Activated CD4-positive, CD25-positive, alpha-beta regulatory T cell (primary cell): ENCODE measurements around the gene FSCN2.

Experiments used
- DNase-seq, 4 experiments: peaks; one replicate each; lab custom pipeline; 2025; lab: John Stamatoyannopoulos, UW

Gene FSCN2

GRCh38 chr17:81527591-81528383 is at the start of gene FSCN2:
Gene FSCN2 (plus strand): TSS chr17:81528377. CDS start chr17:81528532, 155 bp downstream.
- DNase-seq = no peak

GRCh38 chr17:81479175-81480071 is 48.8 kb upstream of the FSCN2 start:
- no peak for DNase-seq

GRCh38 chr17:81480140-81481072 is 47.8 kb upstream of the FSCN2 start:
- no peak for DNase-seq

- peak in 3 of 4 experiments; percentile 13 to 25 (median 21) for DNase-seq
These were observed 46.9 kb upstream of the FSCN2 start for GRCh38 chr17:81481073-81481799.

DNA sequence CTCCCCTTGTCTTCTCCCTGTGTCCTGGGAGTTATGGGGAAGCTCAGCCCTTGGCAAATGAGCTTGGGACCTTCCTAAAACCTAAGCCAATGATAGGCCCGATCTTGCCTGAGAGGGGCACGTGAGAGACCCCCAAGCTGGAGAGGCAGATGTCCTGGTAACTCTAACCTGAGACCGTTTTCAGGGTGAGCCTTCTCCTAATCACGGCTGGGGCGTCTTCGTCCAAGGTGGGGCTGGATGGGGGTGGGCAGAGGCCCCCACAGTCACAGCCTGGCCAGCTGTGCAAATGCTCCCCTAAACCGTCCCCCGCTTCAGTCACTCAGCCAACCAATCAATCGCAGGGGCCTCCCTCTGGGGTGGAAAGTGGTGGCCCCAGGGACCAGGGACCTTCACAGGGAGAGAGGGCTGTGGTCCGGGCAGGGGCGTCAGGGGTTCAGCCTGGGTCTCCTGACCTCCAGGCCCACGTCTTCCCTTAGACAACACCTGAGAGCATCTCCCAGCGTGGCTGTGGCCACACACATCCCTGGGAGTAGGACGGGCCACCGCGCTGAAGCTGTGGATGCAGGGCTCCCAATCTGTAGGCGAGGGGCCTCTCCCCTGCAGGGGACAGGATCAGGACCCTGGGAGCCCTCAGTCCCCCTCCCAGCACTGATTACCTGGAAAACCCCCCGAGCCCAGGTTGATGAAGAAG is 46.2 kb upstream of the FSCN2 start:
- no peak for DNase-seq

DNA sequence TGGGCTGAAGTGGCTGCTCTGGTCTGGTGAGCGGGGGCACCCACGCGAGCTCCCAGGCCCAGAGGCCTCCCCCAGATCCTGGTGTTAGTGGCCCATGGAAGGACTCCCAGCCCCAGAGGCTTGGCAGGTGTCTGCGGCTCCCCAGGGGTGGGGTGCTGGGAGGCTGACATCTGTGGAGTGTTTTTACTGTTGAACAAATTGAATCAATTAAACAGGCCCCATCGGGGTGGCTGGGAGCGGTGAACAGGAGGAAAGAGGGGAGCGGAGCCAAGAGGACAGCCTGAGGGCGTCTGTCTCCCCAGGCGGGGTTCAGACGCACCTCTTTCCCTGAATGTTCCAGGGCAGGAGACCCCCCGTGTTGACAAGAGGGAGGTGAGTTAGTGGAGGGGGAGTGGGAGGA is 45.5 kb upstream of the FSCN2 start:
- DNase-seq = no peak

GRCh38 chr17:81483085-81483861 is 44.9 kb upstream of the FSCN2 start:
- no peak for DNase-seq

GRCh38 chr17:81483862-81484194 is 44.3 kb upstream of the FSCN2 start:
- DNase-seq = no peak

DNA sequence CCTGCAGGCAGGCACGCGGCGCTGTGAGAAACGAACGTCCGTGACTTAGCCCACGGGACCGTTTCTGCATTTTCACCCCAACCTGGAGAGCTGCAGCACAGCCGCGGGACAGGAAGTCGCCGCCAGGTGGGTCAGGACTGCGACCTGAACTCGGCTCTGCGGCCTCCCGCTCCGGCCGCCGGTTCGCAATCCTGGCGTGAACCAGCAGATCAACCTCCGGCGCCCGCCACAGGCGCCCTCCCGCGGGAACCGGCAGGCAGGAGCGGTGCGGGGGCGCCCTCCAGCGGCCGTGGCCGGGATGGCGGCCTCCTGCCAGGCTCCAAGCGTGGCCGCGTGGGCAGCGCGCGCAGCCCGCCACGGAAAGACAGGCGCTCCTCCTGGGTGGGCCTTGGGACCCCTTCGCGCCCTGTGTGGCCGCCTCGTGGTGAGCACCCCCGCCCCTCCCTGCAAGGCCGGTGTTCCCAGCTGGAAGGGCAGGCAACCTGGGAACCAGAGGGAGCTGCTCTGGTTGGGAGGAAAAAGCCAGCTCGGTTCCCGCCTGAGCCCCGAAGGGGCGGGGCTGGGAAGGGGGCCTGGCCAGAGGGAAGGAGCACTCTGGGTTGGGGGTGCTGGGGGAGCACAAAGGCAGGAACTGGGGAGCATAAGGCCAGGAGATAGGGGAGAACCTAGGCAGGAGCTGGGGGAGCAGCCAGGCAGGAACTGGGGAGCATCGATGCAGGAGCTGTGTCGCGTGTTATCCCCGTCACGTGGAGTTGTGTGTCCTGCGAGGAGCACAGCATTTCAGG is 43.8 kb upstream of the FSCN2 start:
- DNase-seq = peak; percentile 79 to 86 (median 82)

DNA sequence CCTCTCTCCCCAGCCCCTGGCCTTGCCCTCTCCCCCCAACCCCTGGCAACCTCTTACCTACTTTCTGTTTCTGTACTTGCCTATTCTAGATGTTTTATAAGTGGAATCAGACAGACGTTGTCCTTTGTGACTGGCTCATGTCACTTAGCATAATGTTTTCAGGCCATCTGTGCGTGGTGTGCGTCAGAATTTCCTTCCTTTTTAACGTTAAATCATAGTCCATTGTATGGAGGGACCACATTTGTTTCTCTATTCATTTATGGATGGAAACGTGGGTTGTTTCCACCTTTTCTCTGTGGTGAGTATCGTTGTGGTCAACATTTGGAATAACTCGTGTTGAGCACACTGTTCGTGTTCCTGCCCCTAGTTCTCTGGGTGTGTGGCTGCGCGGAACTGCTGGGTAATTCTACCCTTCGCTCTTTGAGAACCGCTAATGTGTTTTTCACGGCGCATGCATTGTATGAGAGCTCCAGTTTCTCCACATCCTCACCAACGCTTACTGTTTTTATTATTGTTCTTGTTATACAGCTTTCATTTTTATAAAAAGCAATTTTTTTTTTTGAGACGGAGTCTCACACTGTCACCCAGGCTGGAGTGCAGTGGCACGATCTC is 41.9 kb upstream of the FSCN2 start:
- no peak for DNase-seq

GRCh38 chr17:81487089-81487486 is 41.1 kb upstream of the FSCN2 start:
- DNase-seq = no peak

- peak; percentile 52 to 65 (median 60) for DNase-seq
These were observed 40.5 kb upstream of the FSCN2 start for GRCh38 chr17:81487487-81488275.

- DNase-seq = no peak
These were observed 39.8 kb upstream of the FSCN2 start for GRCh38 chr17:81488276-81488860.

- DNase-seq = no peak
These were observed 38.9 kb upstream of the FSCN2 start for GRCh38 chr17:81489012-81489997.

GRCh38 chr17:81489998-81490992 is 37.9 kb upstream of the FSCN2 start:
- no peak for DNase-seq
